GM19240 (cell line): ENCODE data around the gene ELAPOR1.
"Not testable (repeated sequence)": the region's sequence is repeated elsewhere in the genome, so short reads cannot be mapped to it uniquely, and the experiment has no call there.

Experiments used
- DNase-seq: peaks from one replicate; pipeline ENCODE4 v3.0.0; 2011; ENCODE audit warnings: low spot score; ENCODE audit not compliant: insufficient read length

ELAPOR1 gene

GRCh38 chr1:109135940-109136339 lies 22.0 kb downstream of the ELAPOR1 start:
- no peak for DNase-seq

- DNase-seq, result no peak
These were observed 22.9 kb downstream of the ELAPOR1 start for GRCh38 chr1:109136766-109137165.

- no peak for DNase-seq
These were observed 24.0 kb downstream of the ELAPOR1 start for GRCh38 chr1:109137958-109138357.

GRCh38 chr1:109138358-109138757 lies 24.4 kb downstream of the ELAPOR1 start:
- DNase-seq, result no peak

GRCh38 chr1:109140392-109140791 lies 26.5 kb downstream of the ELAPOR1 start:
- DNase-seq, result no peak

- DNase-seq, result no peak
These were observed 28.3 kb downstream of the ELAPOR1 start for GRCh38 chr1:109142260-109142659.

GRCh38 chr1:109142725-109143124 lies 28.8 kb downstream of the ELAPOR1 start:
- DNase-seq, result not testable (repeated sequence)

- DNase-seq, result no peak
These were observed 35.2 kb downstream of the ELAPOR1 start for GRCh38 chr1:109148987-109149561.

- DNase-seq, result no peak
These were observed 36.1 kb downstream of the ELAPOR1 start for GRCh38 chr1:109149874-109150601.

- DNase-seq, result no peak
These were observed 37.5 kb downstream of the ELAPOR1 start for GRCh38 chr1:109151146-109151990.

- DNase-seq, result no peak
These were observed 38.3 kb downstream of the ELAPOR1 start for GRCh38 chr1:109152196-109152595.

GRCh38 chr1:109156916-109157385 lies 43.0 kb downstream of the ELAPOR1 start:
- DNase-seq, result no peak

GRCh38 chr1:109158433-109158832 lies 44.5 kb downstream of the ELAPOR1 start:
- DNase-seq, result no peak

- no peak for DNase-seq
These were observed 45.4 kb downstream of the ELAPOR1 start for GRCh38 chr1:109159326-109159725.

GRCh38 chr1:109160071-109160840 lies 46.3 kb downstream of the ELAPOR1 start:
- no peak for DNase-seq

GRCh38 chr1:109161858-109162606 lies 48.1 kb downstream of the ELAPOR1 start:
- peak; percentile 11 for DNase-seq

GRCh38 chr1:109162626-109163025 lies 48.7 kb downstream of the ELAPOR1 start:
- no peak for DNase-seq

GRCh38 chr1:109163551-109163950 lies 49.6 kb downstream of the ELAPOR1 start:
- no peak for DNase-seq
